Suppressor macrophage treated with lipopolysaccharide for 4 hours (primary cell): ENCODE results near the gene SLC9A9.
A peak's percentile ranks its signal among the peaks of the same experiment; 100 is the strongest.

Source experiments
- DNase-seq: peaks from one replicate; pipeline ENCODE4 v3.0.0-alpha.2; 2020

The SLC9A9 gene

GRCh38 chr3:143232981-143233380 lies 615.3 kb downstream of the SLC9A9 start:
- DNase-seq = no peak

GRCh38 chr3:143228405-143228804 lies 619.9 kb downstream of the SLC9A9 start:
- no peak for DNase-seq

- DNase-seq = no peak
Measured at GRCh38 chr3:143226678-143227291, 621.5 kb downstream of the SLC9A9 start.

- no peak for DNase-seq
Measured at GRCh38 chr3:143224716-143225115, 623.6 kb downstream of the SLC9A9 start.

- DNase-seq = peak; percentile 28
Measured at GRCh38 chr3:143222981-143223380, 625.3 kb downstream of the SLC9A9 start.

GRCh38 chr3:143222505-143222904 lies 625.8 kb downstream of the SLC9A9 start:
- peak; percentile 73 for DNase-seq

GRCh38 chr3:143221446-143221845 lies 626.8 kb downstream of the SLC9A9 start:
- DNase-seq = no peak

- DNase-seq = no peak
Measured at GRCh38 chr3:143220741-143221140, 627.5 kb downstream of the SLC9A9 start.

GRCh38 chr3:143218166-143218835 lies 630.0 kb downstream of the SLC9A9 start:
- no peak for DNase-seq

GRCh38 chr3:143217283-143217682 lies 631.0 kb downstream of the SLC9A9 start:
- DNase-seq = no peak

- peak; percentile 49 for DNase-seq
Measured at GRCh38 chr3:143216709-143217182, 631.5 kb downstream of the SLC9A9 start.
